NB4 (cell line): Measurements from ENCODE around the gene ZNF205.

Source experiments
- CTCF ChIP-seq: IDR thresholded peaks from one replicate; pipeline ENCODE4 v1.5.1; 2012; ENCODE audit warnings: low read depth, low read length
- MAX ChIP-seq: IDR thresholded peaks from 2 replicates; pipeline ENCODE4 v1.6.1; 2011; ENCODE audit warnings: low read depth, low read length
- MYC ChIP-seq: IDR thresholded peaks from 2 replicates; pipeline ENCODE4 v1.6.1; 2011; ENCODE audit warnings: low read depth, low read length
- POLR2A ChIP-seq: IDR thresholded peaks from 2 replicates; pipeline ENCODE4 v1.6.1; 2011; ENCODE audit warnings: mild to moderate bottlenecking; ENCODE audit not compliant: insufficient read length; ENCODE audit errors: extremely low read depth

- TF ChIP-seq CTCF (no peak), POLR2A (no peak), MAX (no peak), MYC (no peak)
Measured at GRCh38 chr16:3122926-3123570, 10.7 kb downstream of the ZNF205 start.
